H9 (cell line): Measurements from ENCODE around the gene MEG3. TPM values are rescaled to one million over a fixed set of nuclear protein-coding genes. Genes with fewer than 3 reads are reported as not detected.

Experiments used
- DNase-seq: peaks from one replicate; pipeline ENCODE4 v3.0.0-alpha.2; 2017
- H2AFZ ChIP-seq: one replicate; pipeline ENCODE4 v1.6.1; 2013; ENCODE audit warnings: mild to moderate bottlenecking, low read length, control low read depth, moderate library complexity
- H2AK5ac ChIP-seq: 2 replicates; pipeline ENCODE4 v1.6.1; 2013; ENCODE audit warnings: low read length, control low read depth, mixed read lengths; ENCODE audit not compliant: insufficient read length
- H2BK120ac ChIP-seq: one replicate; pipeline ENCODE4 v1.6.1; 2013; ENCODE audit warnings: low read depth, mild to moderate bottlenecking, low read length, control low read depth, inconsistent platforms; ENCODE audit not compliant: poor library complexity, severe bottlenecking
- H2BK12ac ChIP-seq: 2 replicates; pipeline ENCODE4 v1.6.1; 2013; ENCODE audit warnings: low read length, control low read depth, mixed read lengths, low read depth; ENCODE audit not compliant: insufficient read length
- H2BK15ac ChIP-seq: 2 replicates; pipeline ENCODE4 v1.6.1; 2013; ENCODE audit warnings: low read depth, low read length, control low read depth
- H2BK20ac ChIP-seq: one replicate; pipeline ENCODE4 v1.6.1; 2013; ENCODE audit warnings: low read depth, mild to moderate bottlenecking, low read length, control low read depth, inconsistent platforms; ENCODE audit not compliant: poor library complexity, severe bottlenecking
- H2BK5ac ChIP-seq: 2 replicates; pipeline ENCODE4 v1.6.1; 2013; ENCODE audit warnings: low read length, control low read depth, mixed read lengths; ENCODE audit not compliant: insufficient read length
- H3K14ac ChIP-seq: 2 replicates; pipeline ENCODE4 v1.6.1; 2013; ENCODE audit warnings: low read length, control low read depth; ENCODE audit not compliant: insufficient read depth
- H3K18ac ChIP-seq: 2 replicates; pipeline ENCODE4 v1.6.1; 2013; ENCODE audit warnings: low read depth, mild to moderate bottlenecking, mixed read lengths, low read length, control low read depth; ENCODE audit not compliant: insufficient read length
- H3K23ac ChIP-seq: 2 replicates; pipeline ENCODE4 v1.6.1; 2013; ENCODE audit warnings: low read length, control low read depth, mixed read lengths, low read depth; ENCODE audit not compliant: insufficient read length
- H3K23me2 ChIP-seq: 2 replicates; pipeline ENCODE4 v1.6.1; 2013; ENCODE audit warnings: low read depth, mild to moderate bottlenecking, mixed read lengths, low read length, control low read depth; ENCODE audit not compliant: insufficient read length, poor library complexity, severe bottlenecking
- H3K27ac ChIP-seq: 2 replicates; pipeline ENCODE4 v1.5.1; 2013; ENCODE audit warnings: low read length, control low read depth, mixed read lengths, low read depth; ENCODE audit not compliant: insufficient read length
- H3K27me3 ChIP-seq: 2 replicates; pipeline ENCODE4 v1.6.1; 2013; ENCODE audit warnings: low read length, control low read depth, inconsistent platforms; ENCODE audit not compliant: insufficient read depth
- H3K4ac ChIP-seq: 2 replicates; pipeline ENCODE4 v1.6.1; 2013; ENCODE audit warnings: low read depth, mild to moderate bottlenecking, control low read depth, inconsistent platforms, low read length, moderate library complexity
- H3K4me1 ChIP-seq: 2 replicates; pipeline ENCODE4 v1.6.1; 2013; ENCODE audit warnings: low read length, control low read depth, inconsistent platforms; ENCODE audit not compliant: insufficient read depth
- H3K4me2 ChIP-seq: 2 replicates; pipeline ENCODE4 v1.6.1; 2013; ENCODE audit warnings: low read length, control low read depth, mixed read lengths; ENCODE audit not compliant: insufficient read length, insufficient read depth
- H3K56ac ChIP-seq: 2 replicates; pipeline ENCODE4 v1.6.1; 2013; ENCODE audit warnings: low read depth, mild to moderate bottlenecking, mixed read lengths, low read length, control low read depth; ENCODE audit not compliant: insufficient read length
- H3K79me1 ChIP-seq: 2 replicates; pipeline ENCODE4 v1.6.1; 2013; ENCODE audit warnings: low read depth, mild to moderate bottlenecking, moderate library complexity, low read length, control low read depth, inconsistent platforms; ENCODE audit not compliant: insufficient read depth, poor library complexity, severe bottlenecking
- H3K79me2 ChIP-seq: 2 replicates; pipeline ENCODE4 v1.6.1; 2013; ENCODE audit warnings: low read length, control low read depth, inconsistent platforms; ENCODE audit not compliant: insufficient read depth
- H3K9ac ChIP-seq: 2 replicates; pipeline ENCODE4 v1.6.1; 2013; ENCODE audit warnings: low read length, control low read depth, mixed read lengths; ENCODE audit not compliant: insufficient read length; ENCODE audit errors: extremely low read depth
- H3K9me3 ChIP-seq: one replicate; pipeline ENCODE4 v1.6.1; 2013; ENCODE audit warnings: low read depth, low read length, inconsistent platforms; ENCODE audit not compliant: control insufficient read depth
- H3T11ph ChIP-seq: one replicate; pipeline ENCODE4 v1.6.1; 2013; ENCODE audit warnings: mild to moderate bottlenecking, low read length, control low read depth, inconsistent platforms
- H4K20me1 ChIP-seq: one replicate; pipeline ENCODE4 v1.6.1; 2013; ENCODE audit not compliant: control insufficient read depth, insufficient read length, insufficient read depth
- H4K5ac ChIP-seq: 2 replicates; pipeline ENCODE4 v1.6.1; 2013; ENCODE audit warnings: low read depth, mild to moderate bottlenecking, mixed read lengths, low read length, control low read depth; ENCODE audit not compliant: insufficient read length
- H4K8ac ChIP-seq: replicated peaks from 2 replicates; pipeline ENCODE4 v1.6.1; 2013; ENCODE audit warnings: low read length, control low read depth, mixed read lengths, low read depth; ENCODE audit not compliant: insufficient read length
- H4K91ac ChIP-seq: 2 replicates; pipeline ENCODE4 v1.6.1; 2013; ENCODE audit warnings: low read depth, mild to moderate bottlenecking, moderate library complexity, mixed read lengths, low read length, control low read depth; ENCODE audit not compliant: insufficient read length
- H3K27ac Mint-ChIP-seq, 3 experiments: 2 replicates in 2 of 3; 3 replicates in 1 of 3; pipeline ENCODE4 v1.8.0; 2020 to 2021; ENCODE audit warnings: mixed read lengths in 3 of 3, mild to moderate bottlenecking in 1 of 3, moderate library complexity in 1 of 3
- H3K27me3 Mint-ChIP-seq: 2 replicates; pipeline ENCODE4 v1.8.0; 2021; ENCODE audit warnings: low read depth, mild to moderate bottlenecking, moderate library complexity, mixed read lengths
- H3K36me3 Mint-ChIP-seq, 3 experiments: 2 replicates in 2 of 3; 3 replicates in 1 of 3; pipeline ENCODE4 v1.8.0; 2020 to 2021; ENCODE audit warnings: low read depth in 3 of 3, mixed read lengths in 3 of 3; ENCODE audit not compliant: insufficient read depth in 1 of 3
- H3K4me1 Mint-ChIP-seq, 2 experiments: 2 replicates each; pipeline ENCODE4 v1.8.0; 2020; ENCODE audit warnings: mixed read lengths in 2 of 2
- H3K4me3 Mint-ChIP-seq, 2 experiments: 2 replicates in 1 of 2; 3 replicates in 1 of 2; pipeline ENCODE4 v1.8.0; 2020 to 2021; ENCODE audit warnings: mild to moderate bottlenecking in 2 of 2, mixed read lengths in 2 of 2, moderate library complexity in 1 of 2
- H3K9me3 Mint-ChIP-seq, 2 experiments: 2 replicates in 1 of 2; 3 replicates in 1 of 2; pipeline ENCODE4 v1.8.0; 2020; ENCODE audit warnings: mild to moderate bottlenecking in 2 of 2, mixed read lengths in 2 of 2, moderate library complexity in 1 of 2
- CTCF ChIP-seq: fragments of 200-600 bp; sonication (generic); conservative IDR thresholded peaks from 3 replicates; pipeline ENCODE4 v1.8.0; 2021; ENCODE audit warnings: antibody characterized with exemption, mild to moderate bottlenecking
- WGBS: extraction: QIAGEN DNeasy Blood & Tissue Kit; methylation state at CpG from one replicate; pipeline ENCODE4 v1.1.7; 2013; ENCODE audit warnings: missing lambda C conversion rate, low lambda C conversion rate, mixed read lengths; ENCODE audit not compliant: insufficient read length; ENCODE audit errors: extremely low coverage; 5-methylcytosine and 5-hydroxymethylcytosine counted together
- total RNA-seq: library from RNA; stranded (reverse); gene quantifications from 2 replicates; pipeline ENCODE4 v1.2.1, GENCODE V29; 2021

The MEG3 gene
- total RNA-seq, 1 experiment from 2014 or later: 0.52 TPM

- H3K23ac ChIP-seq: no peak overlapping the region
- H3K23me2 ChIP-seq: no peaks in the 10 kb centered on the region
- H3K9me3 Mint-ChIP-seq: no peaks in the 10 kb centered on the region
- H3K56ac ChIP-seq: no peak overlapping the region
- no peaks in the 10 kb centered on the region for H3K79me1 ChIP-seq
- H4K20me1 ChIP-seq: no peaks in the 10 kb centered on the region
- H3K36me3 Mint-ChIP-seq: no peaks in the 10 kb centered on the region
- H4K91ac ChIP-seq: no peak overlapping the region
- H3K79me2 ChIP-seq: no peaks in the 10 kb centered on the region
- no peak overlapping the region for H2BK120ac ChIP-seq
- no peak overlapping the region for H3K4me3 Mint-ChIP-seq
- H2AFZ ChIP-seq: no peak overlapping the region
- H2AK5ac ChIP-seq: no peak overlapping the region
- H3T11ph ChIP-seq: no peak overlapping the region
- peaks cover 3% of the 10 kb centered on the region for H3K27me3 Mint-ChIP-seq
- TF ChIP-seq CTCF: no peak
- H3K27me3 ChIP-seq: no peaks in the 10 kb centered on the region
- H4K5ac ChIP-seq: no peak overlapping the region
- no peak overlapping the region for H2BK20ac ChIP-seq
- peaks cover 9 to 15% of the 10 kb centered on the region in 2 experiments for H3K4me1 Mint-ChIP-seq
- no peak overlapping the region for H3K9ac ChIP-seq
- no peak overlapping the region for H3K14ac ChIP-seq
- no peak overlapping the region for H3K27ac ChIP-seq
- H3K4me2 ChIP-seq: no peak overlapping the region
- H2BK12ac ChIP-seq: no peak overlapping the region
- DNase-seq: no peak
- H3K18ac ChIP-seq: no peak overlapping the region
- H3K4ac ChIP-seq: no peak overlapping the region
- no peaks in the 10 kb centered on the region for H3K4me1 ChIP-seq
- no peak overlapping the region for H2BK5ac ChIP-seq
- no peak overlapping the region for H4K8ac ChIP-seq
- H3K9me3 ChIP-seq: no peaks in the 10 kb centered on the region
- no CpG with 5 or more reads among the region's 14 CpGs for WGBS
- no peak overlapping the region; a peak in 1 of 7 replicates for H3K27ac Mint-ChIP-seq
- no peak overlapping the region for H2BK15ac ChIP-seq
These were observed 35.2 kb upstream of the MEG3 start for GRCh38 chr14:100790502-100791347.
